Large intestine (tissue), 3 donors: ENCODE results near the gene TSPAN1. TPM values are rescaled to one million over a fixed set of nuclear protein-coding genes. Genes with fewer than 3 reads are reported as not detected.
A peak's percentile ranks its signal among the peaks of the same experiment; 100 is the strongest.

ENCODE experiments used
- DNase-seq, 2 donors: peaks; one replicate each; pipeline versions ENCODE4 v3.0.0 to v3.0.0-alpha.2; 2013
- H3K27ac ChIP-seq: one replicate; pipeline ENCODE4 v1.5.1; 2013; ENCODE audit warnings: low read length
- H3K27me3 ChIP-seq: 2 replicates; pipeline ENCODE4 v1.6.1; 2013; ENCODE audit warnings: low read length; ENCODE audit not compliant: control insufficient read depth, insufficient read depth
- H3K36me3 ChIP-seq: 2 replicates; pipeline ENCODE4 v1.6.1; 2013; ENCODE audit warnings: low read length; ENCODE audit not compliant: control insufficient read depth, insufficient read depth
- H3K4me1 ChIP-seq: one replicate; pipeline ENCODE4 v1.6.1; 2013; ENCODE audit warnings: low read length; ENCODE audit not compliant: control insufficient read depth, insufficient read depth
- H3K4me3 ChIP-seq: one replicate; pipeline ENCODE4 v1.5.1; 2013; ENCODE audit warnings: low read length
- H3K9me3 ChIP-seq: one replicate; pipeline ENCODE4 v1.6.1; 2013; ENCODE audit warnings: mild to moderate bottlenecking, low read depth, low read length, moderate library complexity; ENCODE audit not compliant: control insufficient read depth
- WGBS: methylation state at CpG from one replicate; pipeline ENCODE4 v1.1.5; 2013; ENCODE audit warnings: low lambda C conversion rate; ENCODE audit not compliant: insufficient coverage; 5-methylcytosine and 5-hydroxymethylcytosine counted together
- polyA plus RNA-seq: library from polyadenylated mRNA; unstranded; fragments of 120-200 nt; gene quantifications from one replicate; pipeline ENCODE4 v1.2.1, GENCODE V29; 2013

The TSPAN1 gene
- polyA plus RNA-seq, 1 donor = 17.8 TPM

- Histone ChIP-seq H3K9me3 (no peaks in the 10 kb centered on the region), H3K27ac (no peak overlapping the region), H3K4me1 (no peaks in the 10 kb centered on the region), H3K27me3 (no peaks in the 10 kb centered on the region), H3K4me3 (no peak overlapping the region), H3K36me3 (no peaks in the 10 kb centered on the region)
- DNase-seq = no peak
- WGBS = 86% methylated on average over 1 of the region's 3 CpGs
Measured at GRCh38 chr1:46159516-46159915, 15.4 kb upstream of the TSPAN1 start.

DNA sequence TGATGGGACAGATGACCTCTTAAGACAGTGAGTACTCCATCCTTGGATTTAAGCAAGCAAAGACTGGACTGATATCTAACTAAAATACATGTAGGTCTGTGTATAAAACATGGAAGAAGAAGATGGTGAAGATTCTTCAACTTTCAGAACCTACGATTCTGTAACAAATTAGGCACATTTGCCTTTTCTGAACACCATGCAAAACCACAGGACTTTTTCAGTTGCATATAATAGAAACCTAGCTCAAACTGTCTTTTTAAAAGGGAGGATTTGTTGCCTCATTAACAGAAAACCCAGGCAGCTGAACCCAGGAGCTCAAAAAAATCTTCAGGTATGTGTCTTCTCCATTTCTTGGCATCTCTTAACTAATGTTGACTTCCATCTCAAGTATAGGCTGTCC, 14.7 kb upstream of the TSPAN1 start:
- WGBS = no CpG with 5 or more reads among the region's 1 CpG
- Histone ChIP-seq H3K27ac (no peak overlapping the region), H3K9me3 (no peaks in the 10 kb centered on the region), H3K4me1 (no peaks in the 10 kb centered on the region), H3K27me3 (no peaks in the 10 kb centered on the region), H3K36me3 (no peaks in the 10 kb centered on the region), H3K4me3 (no peak overlapping the region)
- DNase-seq = no peak

- Histone ChIP-seq H3K4me1 (no peaks in the 10 kb centered on the region), H3K27me3 (peaks cover 13% of the 10 kb centered on the region), H3K9me3 (no peaks in the 10 kb centered on the region), H3K27ac (no peak overlapping the region), H3K36me3 (no peaks in the 10 kb centered on the region), H3K4me3 (peak overlapping the region; percentile 55)
- DNase-seq = peak in 1 of 2 donors; percentile 51
- WGBS = 0% methylated on average over 1 of the region's 47 CpGs
Measured at GRCh38 chr1:46166521-46167462, 8.1 kb upstream of the TSPAN1 start.

DNA sequence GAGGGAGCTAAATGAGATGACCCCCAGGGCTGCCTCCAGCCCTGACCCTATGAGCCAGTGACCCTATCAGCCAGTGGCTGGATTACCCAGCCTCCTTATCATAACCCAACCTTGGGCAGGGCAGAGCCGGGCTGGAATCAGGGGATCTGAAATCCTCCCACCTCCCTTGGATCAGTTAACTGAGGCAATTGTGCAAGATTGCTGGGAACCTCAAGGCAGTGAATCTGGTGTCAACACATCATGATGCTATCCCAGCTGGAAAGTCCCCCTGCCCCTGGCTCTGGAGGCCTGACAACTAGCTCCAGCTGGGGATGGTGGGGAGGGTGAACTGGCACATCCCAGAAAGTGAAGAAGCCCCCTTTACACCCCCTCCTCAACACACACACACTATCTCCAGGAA, 6.4 kb upstream of the TSPAN1 start:
- Histone ChIP-seq H3K9me3 (no peaks in the 10 kb centered on the region), H3K4me1 (no peaks in the 10 kb centered on the region), H3K36me3 (no peaks in the 10 kb centered on the region), H3K27me3 (peaks cover 13% of the 10 kb centered on the region), H3K4me3 (no peak overlapping the region), H3K27ac (no peak overlapping the region)
- DNase-seq = no peak
- no CpG with 5 or more reads among the region's 1 CpG for WGBS

DNA sequence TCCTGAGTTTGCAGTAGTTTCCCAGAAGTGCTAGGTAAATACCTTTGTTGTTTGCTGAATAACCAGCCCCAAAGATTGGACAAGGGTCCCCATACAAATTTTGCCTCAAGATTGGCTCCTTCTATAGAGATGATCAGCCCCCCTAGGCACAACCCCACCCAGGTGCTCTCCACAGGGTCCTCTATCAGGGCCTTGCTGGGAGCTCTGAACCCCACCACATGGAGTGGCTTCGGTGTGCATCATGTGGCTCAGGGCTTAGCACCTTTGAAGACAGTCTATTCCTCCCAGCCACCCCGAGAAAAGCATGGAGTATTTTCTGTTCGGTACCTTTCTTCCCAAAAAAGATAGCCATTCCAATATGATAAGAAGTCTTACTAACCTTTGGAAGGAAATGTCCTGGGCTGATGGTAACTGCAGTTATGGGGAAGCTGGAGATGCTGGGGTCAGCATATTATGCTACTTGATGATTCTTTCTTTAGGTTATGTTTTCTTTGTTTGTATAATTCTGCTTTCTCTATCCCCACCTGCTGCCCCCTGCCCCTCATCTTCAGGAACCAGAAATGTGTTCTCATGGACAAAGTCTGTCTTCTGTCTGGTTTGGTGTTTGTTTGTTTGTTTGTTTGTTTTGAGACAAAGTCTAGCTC, 5.0 kb upstream of the TSPAN1 start:
- Histone ChIP-seq H3K4me3 (no peak overlapping the region), H3K9me3 (no peaks in the 10 kb centered on the region), H3K36me3 (no peaks in the 10 kb centered on the region), H3K27me3 (peaks cover 13% of the 10 kb centered on the region), H3K27ac (no peak overlapping the region), H3K4me1 (peaks cover 3% of the 10 kb centered on the region)
- DNase-seq = no peak
- no CpG with 5 or more reads among the region's 3 CpGs for WGBS

DNA sequence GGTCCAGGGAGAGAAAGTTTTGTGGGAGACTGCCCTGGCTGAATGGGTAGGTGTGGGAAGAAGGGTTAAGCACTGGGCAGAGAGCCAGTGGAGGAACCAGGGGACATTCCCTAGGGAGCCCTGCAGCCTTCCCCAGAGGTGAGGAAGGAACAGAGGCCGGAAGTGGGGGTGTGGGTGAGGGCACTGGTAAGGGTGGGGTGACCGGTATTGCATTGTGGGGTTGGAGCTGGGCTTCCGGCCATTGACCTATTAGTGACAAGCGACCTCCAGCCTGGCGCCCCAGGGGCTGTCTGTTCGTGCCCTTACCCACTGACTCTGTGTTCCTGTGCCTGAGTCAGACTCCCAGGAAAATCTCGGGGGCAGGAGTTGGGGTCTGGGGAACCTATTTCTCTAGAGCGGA, 3.5 kb upstream of the TSPAN1 start:
- Histone ChIP-seq H3K9me3 (no peaks in the 10 kb centered on the region), H3K27ac (no peak overlapping the region), H3K4me1 (peaks cover 6% of the 10 kb centered on the region), H3K4me3 (no peak overlapping the region), H3K36me3 (no peaks in the 10 kb centered on the region), H3K27me3 (peaks cover 13% of the 10 kb centered on the region)
- WGBS = no CpG with 5 or more reads among the region's 8 CpGs
- no peak for DNase-seq

DNA sequence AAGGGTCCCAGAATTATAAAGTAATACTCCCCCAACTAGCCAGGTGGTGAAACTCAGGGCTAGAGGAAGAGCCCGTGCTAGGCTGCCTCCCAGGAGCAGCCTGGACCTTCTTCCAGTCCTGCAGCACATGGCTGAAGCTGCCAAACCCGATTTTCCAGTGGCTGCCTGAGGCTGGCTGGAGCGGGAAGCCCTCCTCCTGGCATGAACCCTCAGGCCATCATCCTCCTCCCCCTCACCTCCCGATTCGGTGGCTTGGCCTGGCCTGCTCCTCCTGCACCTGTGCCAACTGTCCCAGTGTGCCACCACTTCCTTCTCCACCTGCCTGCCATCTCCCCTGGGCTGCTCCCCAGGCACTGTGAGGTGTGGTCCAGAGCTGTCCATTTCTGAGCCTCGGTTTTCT, 3.0 kb upstream of the TSPAN1 start:
- Histone ChIP-seq H3K4me1 (peaks cover 6% of the 10 kb centered on the region), H3K4me3 (no peak overlapping the region), H3K9me3 (no peaks in the 10 kb centered on the region), H3K27ac (no peak overlapping the region), H3K27me3 (peaks cover 9% of the 10 kb centered on the region), H3K36me3 (no peaks in the 10 kb centered on the region)
- no CpG with 5 or more reads among the region's 6 CpGs for WGBS
- peak in 1 of 2 donors; percentile 20 for DNase-seq

DNA sequence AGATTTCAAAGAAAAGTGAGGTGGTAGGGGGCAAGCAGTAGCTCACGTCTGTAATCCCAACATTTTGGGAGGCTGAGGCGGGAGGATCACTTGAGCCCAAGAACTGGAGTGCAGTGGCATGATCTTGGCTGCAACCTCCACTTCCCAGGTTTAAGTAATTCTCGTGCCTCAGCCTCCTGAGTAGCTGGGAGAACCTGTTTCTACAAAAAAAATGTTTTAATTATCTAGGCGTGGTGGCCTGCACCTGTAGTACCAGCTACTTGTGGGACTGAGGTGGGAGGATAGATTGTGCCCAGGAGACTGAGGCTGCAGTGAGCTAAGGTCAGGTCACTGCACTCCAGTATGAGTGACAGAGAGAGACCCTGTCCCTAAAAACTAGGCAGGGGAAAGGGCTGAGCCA, 2.6 kb upstream of the TSPAN1 start:
- 60% methylated on average over 1 of the region's 4 CpGs for WGBS
- Histone ChIP-seq H3K4me1 (peaks cover 6% of the 10 kb centered on the region), H3K9me3 (no peaks in the 10 kb centered on the region), H3K27ac (no peak overlapping the region), H3K27me3 (peaks cover 6% of the 10 kb centered on the region), H3K36me3 (no peaks in the 10 kb centered on the region), H3K4me3 (no peak overlapping the region)
- DNase-seq = no peak

GRCh38 chr1:46173361-46173856, 1.5 kb upstream of the TSPAN1 start:
- no CpG with 5 or more reads among the region's 4 CpGs for WGBS
- Histone ChIP-seq H3K27ac (no peak overlapping the region), H3K4me1 (peaks cover 6% of the 10 kb centered on the region), H3K4me3 (no peak overlapping the region), H3K36me3 (no peaks in the 10 kb centered on the region), H3K27me3 (peaks cover 3% of the 10 kb centered on the region), H3K9me3 (no peaks in the 10 kb centered on the region)
- DNase-seq = peak in 1 of 2 donors; percentile 29

GRCh38 chr1:46175243-46175642, 356 bp downstream of the TSPAN1 start:
- Histone ChIP-seq H3K4me3 (no peak overlapping the region), H3K4me1 (peaks cover 18% of the 10 kb centered on the region), H3K27me3 (no peaks in the 10 kb centered on the region), H3K36me3 (no peaks in the 10 kb centered on the region), H3K27ac (no peak overlapping the region), H3K9me3 (no peaks in the 10 kb centered on the region)
- DNase-seq = no peak
- WGBS = no CpG with 5 or more reads among the region's 3 CpGs
